HepG2 (cell line): ENCODE results near the gene GCN1. TPM values are rescaled to one million over a fixed set of nuclear protein-coding genes. Genes with fewer than 3 reads are reported as not detected.

Experiments used
- CREM ChIP-seq, 2 experiments: sonication (generic) in 1 of 2; formaldehyde crosslinking in 1 of 2; IDR thresholded peaks; 2 replicates each; pipeline versions ENCODE4 v1.4.0 to v1.6.1; 2016 to 2020; ENCODE audit warnings: antibody characterized with exemption in 1 of 2, mild to moderate bottlenecking in 1 of 2, missing genetic modification reagents in 1 of 2
- EP300 ChIP-seq, 3 experiments: sonication (generic) in 1 of 3; formaldehyde crosslinking in 1 of 3; IDR thresholded peaks; 2 replicates each; pipeline versions ENCODE4 v1.5.1 to v1.6.1; 2011 to 2020; ENCODE audit warnings: low read depth in 2 of 3, low read length in 2 of 3, borderline replicate concordance in 1 of 3, improper control_type of control experiment in 1 of 3, mild to moderate bottlenecking in 1 of 3, missing genetic modification reagents in 1 of 3, moderate library complexity in 1 of 3
- HCFC1 ChIP-seq: fragments of 150-350 bp; IDR thresholded peaks from 2 replicates; pipeline ENCODE4 v1.6.1; 2014; ENCODE audit warnings: low read depth, low read length
- SCMH1 ChIP-seq: sonication (generic); formaldehyde crosslinking; IDR thresholded peaks from 2 replicates; pipeline ENCODE4 v1.9.0; 2021; ENCODE audit warnings: missing genetic modification reagents, mild to moderate bottlenecking, borderline replicate concordance
- USF2 ChIP-seq, 2 experiments: sonication (generic) in 1 of 2; formaldehyde crosslinking in 1 of 2; IDR thresholded peaks; 2 replicates each; pipeline versions ENCODE4 v1.5.1 to v1.6.1; 2011 to 2020; ENCODE audit warnings: borderline replicate concordance in 1 of 2, low read depth in 1 of 2, low read length in 1 of 2, mild to moderate bottlenecking in 1 of 2, missing genetic modification reagents in 1 of 2, moderate library complexity in 1 of 2
- ZBTB46 ChIP-seq: sonication (generic); formaldehyde crosslinking; IDR thresholded peaks from 2 replicates; pipeline ENCODE4 v1.4.0; 2020; ENCODE audit warnings: mild to moderate bottlenecking, missing genetic modification reagents, borderline replicate concordance
- ZFP36L2 ChIP-seq: sonication (generic); formaldehyde crosslinking; IDR thresholded peaks from 2 replicates; pipeline ENCODE4 v1.4.0; 2020; ENCODE audit warnings: missing genetic modification reagents
- ZNF367 ChIP-seq: sonication (generic); formaldehyde crosslinking; IDR thresholded peaks from 2 replicates; pipeline ENCODE4 v1.4.0; 2020; ENCODE audit warnings: missing genetic modification reagents, borderline replicate concordance
- polyA plus RNA-seq, 8 experiments: library from polyadenylated mRNA; depleted of rRNA in 3 of 8; stranded (reverse) in 7 of 8; unstranded in 1 of 8; fragments of >200 nt; fragmentation: Illumina TruSeq in 4 of 8; extraction: Trizol in 4 of 8; gene quantifications; 2 replicates each; pipeline versions ENCODE4 v1.2.1 to v1.2.3, GENCODE V29; 2011 to 2016; ENCODE audit warnings: low read depth in 4 of 8, missing spikeins in 1 of 8, mixed read lengths in 1 of 8; ENCODE audit not compliant: insufficient read depth in 1 of 8
- total RNA-seq, 5 experiments: library from RNA; depleted of rRNA; stranded (reverse); fragments of >200 nt; fragmentation: Illumina TruSeq; extraction: Trizol; gene quantifications; 2 replicates each; pipeline ENCODE4 v1.2.3, GENCODE V29; 2016; ENCODE audit warnings: low read depth in 1 of 5
- TF ChIP-seq, protein P1 (sequence below): sonication (generic); formaldehyde crosslinking; IDR thresholded peaks from 2 replicates; pipeline ENCODE4 v1.4.0; 2020; ENCODE audit warnings: mild to moderate bottlenecking, missing genetic modification reagents
- TF ChIP-seq, protein P2 (sequence below): IDR thresholded peaks from 2 replicates; pipeline ENCODE4 v1.4.0; 2020; ENCODE audit warnings: mild to moderate bottlenecking, missing genetic modification reagents

GCN1 gene
- total and polyA plus RNA-seq, 2 of the 13 experiments (the other 11 are each of a cell fraction or from before 2014, with no cell fraction given), result 58.2 to 83.0 TPM

GRCh38 chr12:120228291-120229070 is 34.0 kb upstream of the GCN1 start (continued):
- TF ChIP-seq, protein P1, sequence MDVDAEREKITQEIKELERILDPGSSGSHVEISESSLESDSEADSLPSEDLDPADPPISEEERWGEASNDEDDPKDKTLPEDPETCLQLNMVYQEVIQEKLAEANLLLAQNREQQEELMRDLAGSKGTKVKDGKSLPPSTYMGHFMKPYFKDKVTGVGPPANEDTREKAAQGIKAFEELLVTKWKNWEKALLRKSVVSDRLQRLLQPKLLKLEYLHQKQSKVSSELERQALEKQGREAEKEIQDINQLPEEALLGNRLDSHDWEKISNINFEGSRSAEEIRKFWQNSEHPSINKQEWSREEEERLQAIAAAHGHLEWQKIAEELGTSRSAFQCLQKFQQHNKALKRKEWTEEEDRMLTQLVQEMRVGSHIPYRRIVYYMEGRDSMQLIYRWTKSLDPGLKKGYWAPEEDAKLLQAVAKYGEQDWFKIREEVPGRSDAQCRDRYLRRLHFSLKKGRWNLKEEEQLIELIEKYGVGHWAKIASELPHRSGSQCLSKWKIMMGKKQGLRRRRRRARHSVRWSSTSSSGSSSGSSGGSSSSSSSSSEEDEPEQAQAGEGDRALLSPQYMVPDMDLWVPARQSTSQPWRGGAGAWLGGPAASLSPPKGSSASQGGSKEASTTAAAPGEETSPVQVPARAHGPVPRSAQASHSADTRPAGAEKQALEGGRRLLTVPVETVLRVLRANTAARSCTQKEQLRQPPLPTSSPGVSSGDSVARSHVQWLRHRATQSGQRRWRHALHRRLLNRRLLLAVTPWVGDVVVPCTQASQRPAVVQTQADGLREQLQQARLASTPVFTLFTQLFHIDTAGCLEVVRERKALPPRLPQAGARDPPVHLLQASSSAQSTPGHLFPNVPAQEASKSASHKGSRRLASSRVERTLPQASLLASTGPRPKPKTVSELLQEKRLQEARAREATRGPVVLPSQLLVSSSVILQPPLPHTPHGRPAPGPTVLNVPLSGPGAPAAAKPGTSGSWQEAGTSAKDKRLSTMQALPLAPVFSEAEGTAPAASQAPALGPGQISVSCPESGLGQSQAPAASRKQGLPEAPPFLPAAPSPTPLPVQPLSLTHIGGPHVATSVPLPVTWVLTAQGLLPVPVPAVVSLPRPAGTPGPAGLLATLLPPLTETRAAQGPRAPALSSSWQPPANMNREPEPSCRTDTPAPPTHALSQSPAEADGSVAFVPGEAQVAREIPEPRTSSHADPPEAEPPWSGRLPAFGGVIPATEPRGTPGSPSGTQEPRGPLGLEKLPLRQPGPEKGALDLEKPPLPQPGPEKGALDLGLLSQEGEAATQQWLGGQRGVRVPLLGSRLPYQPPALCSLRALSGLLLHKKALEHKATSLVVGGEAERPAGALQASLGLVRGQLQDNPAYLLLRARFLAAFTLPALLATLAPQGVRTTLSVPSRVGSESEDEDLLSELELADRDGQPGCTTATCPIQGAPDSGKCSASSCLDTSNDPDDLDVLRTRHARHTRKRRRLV, result peak; percentile 97
- no peak for TF ChIP-seq USF2 (IDR thresholded peaks at IDR 0.05; ENCODE audit: low read depth, low read length)
- TF ChIP-seq USF2 (CRISPR knock-in tag; IDR thresholded peaks at IDR 0.05; ENCODE audit: borderline replicate concordance), result no peak; the same call in 1 of the 2 replicates
- no peak for TF ChIP-seq ZBTB46
- no peak; the same call in 1 of the 2 replicates for TF ChIP-seq CREM (IDR thresholded peaks at IDR 0.05)
- no peak for TF ChIP-seq CREM (CRISPR knock-in tag; IDR thresholded peaks at IDR 0.05)
- 0 out of 2 replicates have a peak, but pooled peaks have one; percentile 46 for TF ChIP-seq ZNF367
- TF ChIP-seq HCFC1, result no peak
- 0 out of 2 replicates have a peak, but pooled peaks have one; percentile 49 for TF ChIP-seq ZFP36L2 (CRISPR knock-in tag)
- TF ChIP-seq, protein P2, sequence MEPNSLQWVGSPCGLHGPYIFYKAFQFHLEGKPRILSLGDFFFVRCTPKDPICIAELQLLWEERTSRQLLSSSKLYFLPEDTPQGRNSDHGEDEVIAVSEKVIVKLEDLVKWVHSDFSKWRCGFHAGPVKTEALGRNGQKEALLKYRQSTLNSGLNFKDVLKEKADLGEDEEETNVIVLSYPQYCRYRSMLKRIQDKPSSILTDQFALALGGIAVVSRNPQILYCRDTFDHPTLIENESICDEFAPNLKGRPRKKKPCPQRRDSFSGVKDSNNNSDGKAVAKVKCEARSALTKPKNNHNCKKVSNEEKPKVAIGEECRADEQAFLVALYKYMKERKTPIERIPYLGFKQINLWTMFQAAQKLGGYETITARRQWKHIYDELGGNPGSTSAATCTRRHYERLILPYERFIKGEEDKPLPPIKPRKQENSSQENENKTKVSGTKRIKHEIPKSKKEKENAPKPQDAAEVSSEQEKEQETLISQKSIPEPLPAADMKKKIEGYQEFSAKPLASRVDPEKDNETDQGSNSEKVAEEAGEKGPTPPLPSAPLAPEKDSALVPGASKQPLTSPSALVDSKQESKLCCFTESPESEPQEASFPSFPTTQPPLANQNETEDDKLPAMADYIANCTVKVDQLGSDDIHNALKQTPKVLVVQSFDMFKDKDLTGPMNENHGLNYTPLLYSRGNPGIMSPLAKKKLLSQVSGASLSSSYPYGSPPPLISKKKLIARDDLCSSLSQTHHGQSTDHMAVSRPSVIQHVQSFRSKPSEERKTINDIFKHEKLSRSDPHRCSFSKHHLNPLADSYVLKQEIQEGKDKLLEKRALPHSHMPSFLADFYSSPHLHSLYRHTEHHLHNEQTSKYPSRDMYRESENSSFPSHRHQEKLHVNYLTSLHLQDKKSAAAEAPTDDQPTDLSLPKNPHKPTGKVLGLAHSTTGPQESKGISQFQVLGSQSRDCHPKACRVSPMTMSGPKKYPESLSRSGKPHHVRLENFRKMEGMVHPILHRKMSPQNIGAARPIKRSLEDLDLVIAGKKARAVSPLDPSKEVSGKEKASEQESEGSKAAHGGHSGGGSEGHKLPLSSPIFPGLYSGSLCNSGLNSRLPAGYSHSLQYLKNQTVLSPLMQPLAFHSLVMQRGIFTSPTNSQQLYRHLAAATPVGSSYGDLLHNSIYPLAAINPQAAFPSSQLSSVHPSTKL (CRISPR knock-in tag), result peak; percentile 83
- TF ChIP-seq EP300 (IDR thresholded peaks at IDR 0.05; ENCODE audit: low read depth in 2 of 2, low read length in 2 of 2), result peak; percentile 40 to 58; a peak in 2 of 4 replicates
- TF ChIP-seq EP300 (CRISPR knock-in tag; IDR thresholded peaks at IDR 0.05; ENCODE audit: borderline replicate concordance), result peak; percentile 70; the same call in 1 of the 2 replicates
- TF ChIP-seq SCMH1 (CRISPR knock-in tag), result no peak
